ENCODE results near the gene ECPAS. TPM values are rescaled to one million over a fixed set of nuclear protein-coding genes. Genes with fewer than 3 reads are reported as not detected.

ECPAS gene
- total RNA-seq, 2 donors from 2014 or later, result 87.8 to 103 TPM

GRCh38 chr9:111475195-111475594 is 9.0 kb downstream of the ECPAS start:
- Histone ChIP-seq H3K4me3 (no peak overlapping the region), H3K36me3 (no peaks in the 10 kb centered on the region), H3K9me3 (no peaks in the 10 kb centered on the region), H3K27ac (no peak overlapping the region), H3K4me1 (replicated peaks) (no peaks in the 10 kb centered on the region), H3K27me3 (replicated peaks; ENCODE audit: insufficient read depth) (no peaks in the 10 kb centered on the region)
- DNase-seq (ENCODE audit: low spot score), result no peak
- TF ChIP-seq POLR2A (IDR thresholded peaks at IDR 0.05) (no peak), POLR2AphosphoS5 (IDR thresholded peaks at IDR 0.05) (no peak), CTCF (IDR thresholded peaks at IDR 0.05) (no peak)
- intact Hi-C loops (cut with DNase I), result no loop called here
- 75% methylated on average over 2 of the region's 2 CpGs for WGBS

- no peak overlapping the region for H3K27ac ChIP-seq
- no peaks in the 10 kb centered on the region for H3K27me3 ChIP-seq (replicated peaks; ENCODE audit: insufficient read depth)
- WGBS, result 74% methylated on average over 3 of the region's 3 CpGs
- intact Hi-C loops (cut with DNase I), result no loop called here
- no peak overlapping the region for H3K4me3 ChIP-seq
- no peaks in the 10 kb centered on the region for H3K4me1 ChIP-seq (replicated peaks)
- TF ChIP-seq CTCF (IDR thresholded peaks at IDR 0.05) (no peak), POLR2AphosphoS5 (IDR thresholded peaks at IDR 0.05) (no peak), POLR2A (IDR thresholded peaks at IDR 0.05) (no peak)
- H3K9me3 ChIP-seq, result no peaks in the 10 kb centered on the region
- DNase-seq (ENCODE audit: low spot score), result no peak
- H3K36me3 ChIP-seq, result no peaks in the 10 kb centered on the region
Measured at GRCh38 chr9:111474385-111474784, 9.8 kb downstream of the ECPAS start.

- Histone ChIP-seq H3K4me3 (no peak overlapping the region), H3K36me3 (no peaks in the 10 kb centered on the region), H3K4me1 (replicated peaks) (no peaks in the 10 kb centered on the region), H3K9me3 (no peaks in the 10 kb centered on the region), H3K27me3 (replicated peaks; ENCODE audit: insufficient read depth) (no peaks in the 10 kb centered on the region), H3K27ac (no peak overlapping the region)
- intact Hi-C loops (cut with DNase I), result no loop called here
- TF ChIP-seq POLR2A (IDR thresholded peaks at IDR 0.05) (no peak), POLR2AphosphoS5 (IDR thresholded peaks at IDR 0.05) (no peak), CTCF (IDR thresholded peaks at IDR 0.05) (no peak)
- 78% methylated on average over 4 of the region's 4 CpGs for WGBS
- no peak for DNase-seq (ENCODE audit: low spot score)
Measured at GRCh38 chr9:111467778-111468367, 16.3 kb downstream of the ECPAS start.

- 89% methylated on average over 2 of the region's 2 CpGs for WGBS
- intact Hi-C loops (cut with DNase I), result no loop called here
- no peak for TF ChIP-seq POLR2AphosphoS5 (IDR thresholded peaks at IDR 0.05)
- TF ChIP-seq CTCF (IDR thresholded peaks at IDR 0.05), result no peak
- no peak for TF ChIP-seq POLR2A (IDR thresholded peaks at IDR 0.05)
- Histone ChIP-seq H3K27me3 (replicated peaks; ENCODE audit: insufficient read depth) (no peaks in the 10 kb centered on the region), H3K9me3 (no peaks in the 10 kb centered on the region), H3K36me3 (no peaks in the 10 kb centered on the region), H3K4me1 (replicated peaks) (no peaks in the 10 kb centered on the region), H3K27ac (no peak overlapping the region), H3K4me3 (no peak overlapping the region)
- DNase-seq (ENCODE audit: low spot score), result no peak
Measured at GRCh38 chr9:111463048-111463447, 21.1 kb downstream of the ECPAS start.
